GM12878 (cell line): ENCODE data around the gene RASGRF2.
"Not testable (repeated sequence)": the region's sequence is repeated elsewhere in the genome, so short reads cannot be mapped to it uniquely, and the experiment has no call there.

Experiments
- EP300 ChIP-seq, 2 experiments: fragments of 150-350 bp in 1 of 2; IDR thresholded peaks; 2 replicates each; pipeline ENCODE4 v1.6.1; 2011 to 2012; ENCODE audit warnings: low read depth in 2 of 2, low read length in 2 of 2, borderline replicate concordance in 1 of 2, improper control_type of control experiment in 1 of 2, inconsistent platforms in 1 of 2; ENCODE audit not compliant: control insufficient read depth in 1 of 2
- RAD21 ChIP-seq: IDR thresholded peaks from 2 replicates; pipeline ENCODE4 v1.6.1; 2011; ENCODE audit warnings: mild to moderate bottlenecking, low read depth, low read length, moderate library complexity; ENCODE audit not compliant: insufficient read depth
- ZNF274 ChIP-seq: IDR thresholded peaks from one replicate; pipeline ENCODE4 v1.8.0; 2011; ENCODE audit not compliant: insufficient read length, insufficient read depth
- TF ChIP-seq, protein P1 (sequence below): IDR thresholded peaks from 2 replicates; pipeline ENCODE4 v1.6.1; 2012; ENCODE audit warnings: low read length, inconsistent platforms

- not testable (repeated sequence) for TF ChIP-seq EP300 (IDR thresholded peaks at IDR 0.05; ENCODE audit: borderline replicate concordance in 1 of 2, control insufficient read depth in 1 of 2, low read depth in 2 of 2, low read length in 2 of 2); ZNF274; RAD21
- TF ChIP-seq, protein P1, sequence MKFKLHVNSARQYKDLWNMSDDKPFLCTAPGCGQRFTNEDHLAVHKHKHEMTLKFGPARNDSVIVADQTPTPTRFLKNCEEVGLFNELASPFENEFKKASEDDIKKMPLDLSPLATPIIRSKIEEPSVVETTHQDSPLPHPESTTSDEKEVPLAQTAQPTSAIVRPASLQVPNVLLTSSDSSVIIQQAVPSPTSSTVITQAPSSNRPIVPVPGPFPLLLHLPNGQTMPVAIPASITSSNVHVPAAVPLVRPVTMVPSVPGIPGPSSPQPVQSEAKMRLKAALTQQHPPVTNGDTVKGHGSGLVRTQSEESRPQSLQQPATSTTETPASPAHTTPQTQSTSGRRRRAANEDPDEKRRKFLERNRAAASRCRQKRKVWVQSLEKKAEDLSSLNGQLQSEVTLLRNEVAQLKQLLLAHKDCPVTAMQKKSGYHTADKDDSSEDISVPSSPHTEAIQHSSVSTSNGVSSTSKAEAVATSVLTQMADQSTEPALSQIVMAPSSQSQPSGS: not testable (repeated sequence)
These were observed 69.6 kb downstream of the RASGRF2 start for GRCh38 chr5:81029736-81030135.
